Liver (tissue), 9 donors: ENCODE measurements around the gene CNTN5. TPM values are rescaled to one million over a fixed set of nuclear protein-coding genes. Genes with fewer than 3 reads are reported as not detected.

Experiments used
- DNase-seq: peaks from one replicate; pipeline ENCODE4 v3.0.0-alpha.2; 2017; ENCODE audit warnings: low spot score
- H3K27ac ChIP-seq, 2 donors: one replicate each; pipeline ENCODE4 v1.7.0; 2013; ENCODE audit warnings: inconsistent platforms in 2 of 2, low read length in 2 of 2, control low read depth in 1 of 2, low read depth in 1 of 2, mild to moderate bottlenecking in 1 of 2
- H3K27me3 ChIP-seq, 4 donors: one replicate each; pipeline versions ENCODE4 v1.6.1 to v1.7.0; 2013; ENCODE audit warnings: low read length in 3 of 4, inconsistent platforms in 1 of 4, mild to moderate bottlenecking in 1 of 4, moderate library complexity in 1 of 4; ENCODE audit not compliant: control insufficient read depth in 4 of 4, insufficient read depth in 4 of 4
- H3K36me3 ChIP-seq, 4 donors: one replicate each; pipeline versions ENCODE4 v1.6.1 to v1.7.0; 2013; ENCODE audit warnings: low read length in 3 of 4, mild to moderate bottlenecking in 3 of 4, low read depth in 1 of 4, moderate library complexity in 1 of 4; ENCODE audit not compliant: control insufficient read depth in 4 of 4, insufficient read depth in 3 of 4
- H3K4me1 ChIP-seq, 4 donors: one replicate each; pipeline versions ENCODE4 v1.6.1 to v1.7.0; 2013; ENCODE audit warnings: low read length in 3 of 4, mild to moderate bottlenecking in 3 of 4, moderate library complexity in 1 of 4; ENCODE audit not compliant: control insufficient read depth in 4 of 4, insufficient read depth in 4 of 4
- H3K4me3 ChIP-seq, 3 donors: one replicate each; pipeline versions ENCODE4 v1.6.1 to v1.7.0; 2013; ENCODE audit warnings: low read length in 3 of 3, control low read depth in 1 of 3, low read depth in 1 of 3, mild to moderate bottlenecking in 1 of 3
- H3K9ac ChIP-seq, 2 donors: one replicate each; pipeline ENCODE4 v1.7.0; 2013; ENCODE audit warnings: low read length in 2 of 2, mild to moderate bottlenecking in 2 of 2, moderate library complexity in 2 of 2, control low read depth in 1 of 2, low read depth in 1 of 2
- H3K9me3 ChIP-seq, 4 donors: one replicate each; pipeline versions ENCODE4 v1.6.1 to v1.7.0; 2013; ENCODE audit warnings: low read length in 3 of 4; ENCODE audit not compliant: control insufficient read depth in 4 of 4
- EGR1 ChIP-seq, 2 donors: IDR thresholded peaks; 2 replicates each; pipeline ENCODE4 v1.6.1; 2016 to 2018; ENCODE audit warnings: antibody characterized with exemption in 2 of 2, low read depth in 2 of 2
- FOXA1 ChIP-seq: IDR thresholded peaks from 2 replicates; pipeline ENCODE4 v1.6.1; 2016; ENCODE audit warnings: antibody characterized with exemption
- GABPA ChIP-seq, 2 donors: IDR thresholded peaks in 1 of 2; conservative IDR thresholded peaks in 1 of 2; 2 replicates each; pipeline ENCODE4 v1.6.1; 2016; ENCODE audit warnings: antibody characterized with exemption in 2 of 2, mild to moderate bottlenecking in 1 of 2, moderate library complexity in 1 of 2
- HNF4A ChIP-seq, 2 donors: conservative IDR thresholded peaks; 2 replicates each; pipeline ENCODE4 v1.6.1; 2016; ENCODE audit warnings: antibody characterized with exemption in 2 of 2, mild to moderate bottlenecking in 2 of 2
- HNF4G ChIP-seq: IDR thresholded peaks from 2 replicates; pipeline ENCODE4 v1.6.1; 2016; ENCODE audit warnings: antibody characterized with exemption
- JUND ChIP-seq, 2 donors: IDR thresholded peaks; 2 replicates each; pipeline ENCODE4 v1.6.1; 2016; ENCODE audit warnings: antibody characterized with exemption in 2 of 2
- RAD21 ChIP-seq, 2 donors: IDR thresholded peaks; 2 replicates each; pipeline ENCODE4 v1.6.1; 2016; ENCODE audit warnings: antibody characterized with exemption in 2 of 2, mild to moderate bottlenecking in 2 of 2
- RXRA ChIP-seq, 2 donors: IDR thresholded peaks; 2 replicates each; pipeline ENCODE4 v1.6.1; 2017 to 2018; ENCODE audit warnings: antibody characterized with exemption in 2 of 2, mild to moderate bottlenecking in 1 of 2
- SP1 ChIP-seq: IDR thresholded peaks from 2 replicates; pipeline ENCODE4 v1.6.1; 2018; ENCODE audit warnings: antibody characterized with exemption, mild to moderate bottlenecking
- TAF1 ChIP-seq: conservative IDR thresholded peaks from 2 replicates; pipeline ENCODE4 v1.6.1; 2016; ENCODE audit warnings: antibody characterized with exemption, mild to moderate bottlenecking
- YY1 ChIP-seq: IDR thresholded peaks from 2 replicates; pipeline ENCODE4 v1.6.1; 2016; ENCODE audit warnings: antibody characterized with exemption, mild to moderate bottlenecking
- WGBS: extraction: QIAGEN DNeasy Blood & Tissue Kit; methylation state at CpG from one replicate; pipeline ENCODE4 v1.1.7; 2013; 5-methylcytosine and 5-hydroxymethylcytosine counted together
- polyA plus RNA-seq, 2 donors: library from polyadenylated mRNA; stranded (reverse) in 1 of 2; unstranded in 1 of 2; fragments of 200-250 nt in 1 of 2; fragments of >200 nt in 1 of 2; fragmentation: Nextera tagmentation in 1 of 2; extraction: Ambion mirVana in 1 of 2; gene quantifications; one replicate each; pipeline versions ENCODE4 v1.2.1 to v1.2.3, GENCODE V29; 2013 to 2015
- total RNA-seq, 2 donors: library from RNA; depleted of rRNA; stranded (reverse); fragments of >200 nt; gene quantifications; one replicate each; pipeline ENCODE4 v1.2.3, GENCODE V29; 2014
- TF ChIP-seq, protein P1 (sequence below): fragments of 150-350 bp; IDR thresholded peaks from 2 replicates; pipeline ENCODE4 v1.5.1; 2017; ENCODE audit warnings: improper control_type of control experiment, low read depth, low read length; ENCODE audit not compliant: missing input control
- TF ChIP-seq, protein P2 (sequence below): IDR thresholded peaks from 2 replicates; pipeline ENCODE4 v1.6.1; 2016; ENCODE audit warnings: antibody characterized with exemption
- TF ChIP-seq, protein P3 (sequence below): IDR thresholded peaks from 2 replicates; pipeline ENCODE4 v1.6.1; 2016; ENCODE audit warnings: antibody characterized with exemption
- TF ChIP-seq, protein P4 (sequence below): IDR thresholded peaks from 2 replicates; pipeline ENCODE4 v1.6.1; 2016; ENCODE audit warnings: antibody characterized with exemption, mild to moderate bottlenecking
- TF ChIP-seq, protein P5 (sequence below): IDR thresholded peaks from 2 replicates; pipeline ENCODE4 v1.6.1; 2016; ENCODE audit warnings: antibody characterized with exemption
- donor health status: healthy.
- donor health status: healthy.
- donor health status: healthy.
- donor health status: healthy.
- donor health status: healthy.

CNTN5 gene
- total and polyA plus RNA-seq, 4 donors, result 0.01 to 0.08 (median 0.04) TPM

DNA sequence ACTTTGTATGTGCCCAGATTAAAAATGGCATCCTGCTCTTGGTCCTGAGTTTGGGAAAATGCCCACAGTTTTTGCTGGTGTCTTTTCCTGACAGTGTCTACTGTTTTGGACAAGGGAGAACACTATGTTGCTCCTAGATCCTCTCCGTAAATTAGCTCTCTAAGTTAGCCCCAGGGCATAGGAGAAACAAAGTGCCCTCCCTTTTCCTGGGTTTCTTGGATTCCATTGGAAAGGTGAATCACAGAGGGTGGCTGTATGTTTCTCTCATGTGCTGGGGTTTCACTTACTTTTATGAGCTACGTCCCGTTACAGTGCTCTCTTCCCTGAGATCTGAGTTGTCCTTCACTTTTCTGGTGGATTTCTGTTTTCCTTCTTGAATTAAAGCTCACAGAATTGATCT, 782.8 kb downstream of the CNTN5 start:
- Histone ChIP-seq H3K4me3 (no peak overlapping the region), H3K36me3 (no peaks in the 10 kb centered on the region), H3K4me1 (no peaks in the 10 kb centered on the region), H3K9ac (no peak overlapping the region), H3K27me3 (no peaks in the 10 kb centered on the region), H3K9me3 (peaks cover 0 to 3% (median 0%) of the 10 kb centered on the region in 4 donors), H3K27ac (no peak overlapping the region)
- 60% methylated on average over 3 of the region's 3 CpGs for WGBS
- DNase-seq, result no peak
- TF ChIP-seq YY1 (no peak), HNF4G (no peak), FOXA1 (no peak), SP1 (no peak), RXRA (IDR thresholded peaks at IDR 0.05) (no peak), JUND (IDR thresholded peaks at IDR 0.05) (no peak), GABPA (IDR thresholded peaks at IDR 0.05 in 1 of 2, conservative IDR thresholded peaks at IDR 0.05 in 1 of 2) (no peak), HNF4A (conservative IDR thresholded peaks at IDR 0.05) (no peak), RAD21 (IDR thresholded peaks at IDR 0.05) (no peak)
- TF ChIP-seq, protein P1, sequence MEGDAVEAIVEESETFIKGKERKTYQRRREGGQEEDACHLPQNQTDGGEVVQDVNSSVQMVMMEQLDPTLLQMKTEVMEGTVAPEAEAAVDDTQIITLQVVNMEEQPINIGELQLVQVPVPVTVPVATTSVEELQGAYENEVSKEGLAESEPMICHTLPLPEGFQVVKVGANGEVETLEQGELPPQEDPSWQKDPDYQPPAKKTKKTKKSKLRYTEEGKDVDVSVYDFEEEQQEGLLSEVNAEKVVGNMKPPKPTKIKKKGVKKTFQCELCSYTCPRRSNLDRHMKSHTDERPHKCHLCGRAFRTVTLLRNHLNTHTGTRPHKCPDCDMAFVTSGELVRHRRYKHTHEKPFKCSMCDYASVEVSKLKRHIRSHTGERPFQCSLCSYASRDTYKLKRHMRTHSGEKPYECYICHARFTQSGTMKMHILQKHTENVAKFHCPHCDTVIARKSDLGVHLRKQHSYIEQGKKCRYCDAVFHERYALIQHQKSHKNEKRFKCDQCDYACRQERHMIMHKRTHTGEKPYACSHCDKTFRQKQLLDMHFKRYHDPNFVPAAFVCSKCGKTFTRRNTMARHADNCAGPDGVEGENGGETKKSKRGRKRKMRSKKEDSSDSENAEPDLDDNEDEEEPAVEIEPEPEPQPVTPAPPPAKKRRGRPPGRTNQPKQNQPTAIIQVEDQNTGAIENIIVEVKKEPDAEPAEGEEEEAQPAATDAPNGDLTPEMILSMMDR, result no peak
- TF ChIP-seq, protein P2, sequence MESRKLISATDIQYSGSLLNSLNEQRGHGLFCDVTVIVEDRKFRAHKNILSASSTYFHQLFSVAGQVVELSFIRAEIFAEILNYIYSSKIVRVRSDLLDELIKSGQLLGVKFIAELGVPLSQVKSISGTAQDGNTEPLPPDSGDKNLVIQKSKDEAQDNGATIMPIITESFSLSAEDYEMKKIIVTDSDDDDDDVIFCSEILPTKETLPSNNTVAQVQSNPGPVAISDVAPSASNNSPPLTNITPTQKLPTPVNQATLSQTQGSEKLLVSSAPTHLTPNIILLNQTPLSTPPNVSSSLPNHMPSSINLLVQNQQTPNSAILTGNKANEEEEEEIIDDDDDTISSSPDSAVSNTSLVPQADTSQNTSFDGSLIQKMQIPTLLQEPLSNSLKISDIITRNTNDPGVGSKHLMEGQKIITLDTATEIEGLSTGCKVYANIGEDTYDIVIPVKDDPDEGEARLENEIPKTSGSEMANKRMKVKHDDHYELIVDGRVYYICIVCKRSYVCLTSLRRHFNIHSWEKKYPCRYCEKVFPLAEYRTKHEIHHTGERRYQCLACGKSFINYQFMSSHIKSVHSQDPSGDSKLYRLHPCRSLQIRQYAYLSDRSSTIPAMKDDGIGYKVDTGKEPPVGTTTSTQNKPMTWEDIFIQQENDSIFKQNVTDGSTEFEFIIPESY, result no peak
- TF ChIP-seq, protein P3, sequence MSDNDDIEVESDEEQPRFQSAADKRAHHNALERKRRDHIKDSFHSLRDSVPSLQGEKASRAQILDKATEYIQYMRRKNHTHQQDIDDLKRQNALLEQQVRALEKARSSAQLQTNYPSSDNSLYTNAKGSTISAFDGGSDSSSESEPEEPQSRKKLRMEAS, result no peak
- TF ChIP-seq, protein P4, sequence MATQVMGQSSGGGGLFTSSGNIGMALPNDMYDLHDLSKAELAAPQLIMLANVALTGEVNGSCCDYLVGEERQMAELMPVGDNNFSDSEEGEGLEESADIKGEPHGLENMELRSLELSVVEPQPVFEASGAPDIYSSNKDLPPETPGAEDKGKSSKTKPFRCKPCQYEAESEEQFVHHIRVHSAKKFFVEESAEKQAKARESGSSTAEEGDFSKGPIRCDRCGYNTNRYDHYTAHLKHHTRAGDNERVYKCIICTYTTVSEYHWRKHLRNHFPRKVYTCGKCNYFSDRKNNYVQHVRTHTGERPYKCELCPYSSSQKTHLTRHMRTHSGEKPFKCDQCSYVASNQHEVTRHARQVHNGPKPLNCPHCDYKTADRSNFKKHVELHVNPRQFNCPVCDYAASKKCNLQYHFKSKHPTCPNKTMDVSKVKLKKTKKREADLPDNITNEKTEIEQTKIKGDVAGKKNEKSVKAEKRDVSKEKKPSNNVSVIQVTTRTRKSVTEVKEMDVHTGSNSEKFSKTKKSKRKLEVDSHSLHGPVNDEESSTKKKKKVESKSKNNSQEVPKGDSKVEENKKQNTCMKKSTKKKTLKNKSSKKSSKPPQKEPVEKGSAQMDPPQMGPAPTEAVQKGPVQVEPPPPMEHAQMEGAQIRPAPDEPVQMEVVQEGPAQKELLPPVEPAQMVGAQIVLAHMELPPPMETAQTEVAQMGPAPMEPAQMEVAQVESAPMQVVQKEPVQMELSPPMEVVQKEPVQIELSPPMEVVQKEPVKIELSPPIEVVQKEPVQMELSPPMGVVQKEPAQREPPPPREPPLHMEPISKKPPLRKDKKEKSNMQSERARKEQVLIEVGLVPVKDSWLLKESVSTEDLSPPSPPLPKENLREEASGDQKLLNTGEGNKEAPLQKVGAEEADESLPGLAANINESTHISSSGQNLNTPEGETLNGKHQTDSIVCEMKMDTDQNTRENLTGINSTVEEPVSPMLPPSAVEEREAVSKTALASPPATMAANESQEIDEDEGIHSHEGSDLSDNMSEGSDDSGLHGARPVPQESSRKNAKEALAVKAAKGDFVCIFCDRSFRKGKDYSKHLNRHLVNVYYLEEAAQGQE, result no peak
- TF ChIP-seq, protein P5, sequence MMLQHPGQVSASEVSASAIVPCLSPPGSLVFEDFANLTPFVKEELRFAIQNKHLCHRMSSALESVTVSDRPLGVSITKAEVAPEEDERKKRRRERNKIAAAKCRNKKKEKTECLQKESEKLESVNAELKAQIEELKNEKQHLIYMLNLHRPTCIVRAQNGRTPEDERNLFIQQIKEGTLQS, result no peak

DNA sequence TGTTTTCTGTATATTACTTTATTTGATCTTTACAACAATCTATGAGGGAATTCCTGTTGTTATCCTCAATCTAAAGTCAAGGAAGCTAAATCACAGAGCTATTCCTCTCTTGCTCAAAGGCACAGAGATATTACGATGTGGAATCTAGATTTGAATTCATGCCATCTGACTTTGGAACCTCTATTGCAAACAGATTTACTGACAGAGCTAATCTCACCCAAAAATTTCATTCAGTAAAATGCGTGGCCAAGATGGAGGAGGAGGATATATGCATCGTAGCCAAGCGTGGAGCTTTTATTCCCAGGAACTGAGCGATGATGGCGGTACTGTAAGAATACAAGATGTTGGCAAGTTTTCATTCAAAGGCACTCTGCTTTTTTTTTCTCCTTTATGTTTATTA, 791.8 kb downstream of the CNTN5 start:
- Histone ChIP-seq H3K4me1 (no peaks in the 10 kb centered on the region), H3K9ac (no peak overlapping the region), H3K27ac (no peak overlapping the region), H3K9me3 (no peaks in the 10 kb centered on the region), H3K36me3 (no peaks in the 10 kb centered on the region), H3K4me3 (no peak overlapping the region), H3K27me3 (no peaks in the 10 kb centered on the region)
- TF ChIP-seq EGR1 (IDR thresholded peaks at IDR 0.05; ENCODE audit: low read depth in 2 of 2) (no peak), YY1 (no peak), RXRA (IDR thresholded peaks at IDR 0.05) (no peak), FOXA1 (no peak), TAF1 (no peak), JUND (IDR thresholded peaks at IDR 0.05) (no peak), HNF4G (no peak)
- DNase-seq, result no peak
- 77% methylated on average over 6 of the region's 6 CpGs for WGBS
